Osteoblast (primary cell): Measurements from ENCODE around the gene ITCH. TPM values are rescaled to one million over a fixed set of nuclear protein-coding genes. Genes with fewer than 3 reads are reported as not detected.
A peak's percentile ranks its signal among the peaks of the same experiment; 100 is the strongest.

Experiments
- DNase-seq: peaks from one replicate; pipeline ENCODE4 v3.0.0; 2011; ENCODE audit warnings: low spot score, mixed read lengths; ENCODE audit not compliant: insufficient read length; ENCODE audit errors: missing footprints
- H2AFZ ChIP-seq: 2 replicates; pipeline ENCODE4 v1.6.0; 2011; ENCODE audit warnings: mild to moderate bottlenecking, low read length
- H3K27ac ChIP-seq: 2 replicates; pipeline ENCODE4 v1.5.1; 2011; ENCODE audit warnings: mild to moderate bottlenecking, low read depth, low read length, moderate library complexity
- H3K27me3 ChIP-seq: 2 replicates; pipeline ENCODE4 v1.6.0; 2012; ENCODE audit warnings: mild to moderate bottlenecking, control low read depth, inconsistent platforms, low read length, moderate library complexity; ENCODE audit not compliant: insufficient read depth
- H3K36me3 ChIP-seq: 2 replicates; pipeline ENCODE4 v1.5.1; 2011; ENCODE audit warnings: mild to moderate bottlenecking, low read length, control low read depth, moderate library complexity; ENCODE audit not compliant: insufficient read depth
- H3K4me1 ChIP-seq: 2 replicates; pipeline ENCODE4 v1.5.1; 2011; ENCODE audit warnings: mild to moderate bottlenecking, low read length, control low read depth, moderate library complexity; ENCODE audit not compliant: insufficient read depth
- H3K4me2 ChIP-seq: 2 replicates; pipeline ENCODE4 v1.6.0; 2011; ENCODE audit warnings: mild to moderate bottlenecking, low read length; ENCODE audit not compliant: insufficient read depth
- H3K4me3 ChIP-seq: fragments of 200-600 bp; sonication (generic); 3 replicates; pipeline ENCODE4 v1.5.1; 2012; ENCODE audit warnings: mild to moderate bottlenecking, low read length, inconsistent platforms; ENCODE audit not compliant: insufficient read depth
- H3K79me2 ChIP-seq: 2 replicates; pipeline ENCODE4 v1.6.0; 2012; ENCODE audit warnings: mild to moderate bottlenecking, low read length, control low read depth, inconsistent platforms; ENCODE audit not compliant: insufficient read depth
- H3K9me3 ChIP-seq: 2 replicates; pipeline ENCODE4 v1.5.1; 2011; ENCODE audit warnings: low read depth, low read length, control low read depth
- H4K20me1 ChIP-seq: 2 replicates; pipeline ENCODE4 v1.6.0; 2012; ENCODE audit warnings: mild to moderate bottlenecking, low read length, control low read depth; ENCODE audit not compliant: insufficient read depth
- total RNA-seq: library from RNA; depleted of rRNA; stranded (reverse); fragments of >200 nt; gene quantifications from 2 replicates; pipeline ENCODE4 v1.2.3, GENCODE V29; 2012
- TF ChIP-seq, protein P1 (sequence below): IDR thresholded peaks from 2 replicates; pipeline ENCODE4 v1.5.1; 2011; ENCODE audit warnings: mild to moderate bottlenecking, low read depth, low read length, moderate library complexity; ENCODE audit errors: extremely low read depth

The ITCH gene
- total RNA-seq, 1 donor = 79.3 TPM

DNA sequence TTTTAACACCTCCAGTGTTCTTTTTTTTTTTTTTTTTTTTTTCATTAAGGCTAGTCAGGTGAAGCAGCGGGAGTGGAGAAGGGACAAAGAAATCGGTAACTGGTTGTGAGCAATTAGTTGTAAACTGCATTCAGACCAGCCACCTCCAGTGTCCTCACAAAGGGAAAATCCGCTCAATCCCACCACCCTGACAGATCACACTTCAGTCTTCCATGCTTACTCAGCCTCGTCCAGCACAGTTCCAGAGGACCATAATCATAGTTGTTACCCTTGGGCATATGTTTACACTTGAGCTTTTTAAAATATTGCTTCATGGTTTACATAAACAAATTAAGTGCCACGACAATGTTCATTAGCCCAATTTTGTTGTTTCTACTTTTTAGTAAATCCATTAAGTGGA, 163.4 kb downstream of the ITCH start:
- peaks cover 75% of the 10 kb centered on the region for H4K20me1 ChIP-seq

DNA sequence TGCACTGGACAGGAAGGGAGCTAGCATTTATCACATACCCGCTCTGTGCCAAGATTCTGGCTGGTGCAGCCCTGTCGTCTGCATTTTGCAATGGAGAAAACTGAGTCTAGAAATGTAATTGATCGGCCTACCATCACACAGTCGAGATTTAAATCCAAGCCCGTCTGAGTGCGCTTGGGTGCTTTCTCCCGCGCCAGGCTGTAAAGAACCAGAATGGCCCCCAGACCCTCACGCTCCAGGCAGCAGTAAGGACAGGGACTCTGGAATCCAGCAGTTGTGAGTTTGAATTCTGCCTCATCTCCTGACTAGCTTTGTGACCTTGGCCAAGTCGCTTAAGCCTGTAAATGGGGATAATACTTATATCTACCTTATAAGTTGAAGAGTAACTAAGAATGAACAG, 163.9 kb downstream of the ITCH start:
- Histone ChIP-seq H3K4me2 (no peak overlapping the region), H3K4me1 (peaks cover 46% of the 10 kb centered on the region)
- TF ChIP-seq, protein P1, sequence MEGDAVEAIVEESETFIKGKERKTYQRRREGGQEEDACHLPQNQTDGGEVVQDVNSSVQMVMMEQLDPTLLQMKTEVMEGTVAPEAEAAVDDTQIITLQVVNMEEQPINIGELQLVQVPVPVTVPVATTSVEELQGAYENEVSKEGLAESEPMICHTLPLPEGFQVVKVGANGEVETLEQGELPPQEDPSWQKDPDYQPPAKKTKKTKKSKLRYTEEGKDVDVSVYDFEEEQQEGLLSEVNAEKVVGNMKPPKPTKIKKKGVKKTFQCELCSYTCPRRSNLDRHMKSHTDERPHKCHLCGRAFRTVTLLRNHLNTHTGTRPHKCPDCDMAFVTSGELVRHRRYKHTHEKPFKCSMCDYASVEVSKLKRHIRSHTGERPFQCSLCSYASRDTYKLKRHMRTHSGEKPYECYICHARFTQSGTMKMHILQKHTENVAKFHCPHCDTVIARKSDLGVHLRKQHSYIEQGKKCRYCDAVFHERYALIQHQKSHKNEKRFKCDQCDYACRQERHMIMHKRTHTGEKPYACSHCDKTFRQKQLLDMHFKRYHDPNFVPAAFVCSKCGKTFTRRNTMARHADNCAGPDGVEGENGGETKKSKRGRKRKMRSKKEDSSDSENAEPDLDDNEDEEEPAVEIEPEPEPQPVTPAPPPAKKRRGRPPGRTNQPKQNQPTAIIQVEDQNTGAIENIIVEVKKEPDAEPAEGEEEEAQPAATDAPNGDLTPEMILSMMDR = no peak

More for the DNA sequence above, 163.4 kb downstream of the ITCH start:
- DNase-seq = no peak
- Histone ChIP-seq H3K27ac (peak overlapping the region; percentile 83), H3K79me2 (peaks cover 76% of the 10 kb centered on the region), H3K27me3 (no peaks in the 10 kb centered on the region), H3K36me3 (peaks cover 45% of the 10 kb centered on the region), H3K4me3 (no peak overlapping the region), H2AFZ (no peak overlapping the region), H3K9me3 (no peaks in the 10 kb centered on the region), H3K4me1 (peaks cover 46% of the 10 kb centered on the region), H3K4me2 (peak overlapping the region; percentile 62)
- TF ChIP-seq, protein P1 = no peak

DNA sequence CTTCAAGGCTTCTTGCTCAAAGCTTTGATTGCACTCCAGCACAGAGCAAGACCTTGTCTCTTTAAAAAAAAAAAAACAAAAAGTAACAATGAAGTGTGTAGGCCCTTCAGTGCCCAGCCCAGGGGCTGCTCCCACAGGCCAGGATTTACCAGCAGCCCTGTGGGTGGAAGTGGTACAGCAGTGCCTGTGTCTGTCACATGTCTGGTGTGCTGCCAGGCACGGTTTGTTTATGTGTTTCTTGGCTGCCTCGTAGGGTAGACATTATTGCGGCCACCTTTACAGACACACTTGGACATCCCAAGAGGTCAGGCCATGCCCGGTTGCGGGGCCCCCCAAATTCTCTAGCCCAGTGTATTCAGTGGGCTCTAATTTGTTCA, 165.8 kb downstream of the ITCH start:
- no peak for DNase-seq
- Histone ChIP-seq H3K79me2 (peaks cover 78% of the 10 kb centered on the region), H3K27me3 (no peaks in the 10 kb centered on the region), H3K4me3 (no peak overlapping the region), H4K20me1 (peaks cover 68% of the 10 kb centered on the region), H2AFZ (no peak overlapping the region), H3K36me3 (peaks cover 60% of the 10 kb centered on the region), H3K4me2 (no peak overlapping the region), H3K9me3 (no peaks in the 10 kb centered on the region), H3K4me1 (peaks cover 28% of the 10 kb centered on the region), H3K27ac (no peak overlapping the region)
- TF ChIP-seq, protein P1 = no peak

More for the DNA sequence above, 163.9 kb downstream of the ITCH start:
- Histone ChIP-seq H3K27ac (peak overlapping the region; percentile 83), H3K9me3 (no peaks in the 10 kb centered on the region), H3K36me3 (peaks cover 49% of the 10 kb centered on the region), H3K27me3 (no peaks in the 10 kb centered on the region), H3K79me2 (peaks cover 76% of the 10 kb centered on the region), H2AFZ (no peak overlapping the region), H3K4me3 (no peak overlapping the region), H4K20me1 (peaks cover 75% of the 10 kb centered on the region)
- no peak for DNase-seq

DNA sequence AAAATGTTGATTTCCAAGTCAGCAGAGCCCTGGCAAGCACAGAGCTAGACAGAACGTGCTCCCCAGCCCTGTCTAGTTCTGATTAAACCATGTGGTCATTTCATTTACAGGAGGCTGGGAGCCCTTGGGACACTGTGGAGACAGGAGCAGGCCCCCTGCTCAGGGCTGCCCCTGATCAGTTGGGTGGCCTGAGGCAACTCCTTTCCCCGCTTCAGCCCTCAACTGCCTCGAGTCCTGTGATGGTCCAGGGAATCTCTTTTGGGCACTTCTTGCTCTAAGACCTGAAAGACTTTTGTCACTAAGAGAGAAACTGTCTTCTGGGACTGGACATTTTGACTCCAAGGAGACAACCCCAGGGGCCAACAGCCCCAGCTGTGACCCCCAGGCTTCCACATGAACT, 166.7 kb downstream of the ITCH start:
- H3K27ac ChIP-seq = no peak overlapping the region
- H3K79me2 ChIP-seq = peaks cover 78% of the 10 kb centered on the region
- H3K27me3 ChIP-seq = no peaks in the 10 kb centered on the region
- peaks cover 60% of the 10 kb centered on the region for H4K20me1 ChIP-seq
- H3K4me2 ChIP-seq = no peak overlapping the region
- no peaks in the 10 kb centered on the region for H3K9me3 ChIP-seq
- DNase-seq = no peak
- TF ChIP-seq, protein P1 = no peak
- peaks cover 67% of the 10 kb centered on the region for H3K36me3 ChIP-seq
- H3K4me3 ChIP-seq = no peak overlapping the region
- H3K4me1 ChIP-seq = peaks cover 22% of the 10 kb centered on the region
- H2AFZ ChIP-seq = no peak overlapping the region
